Lower leg skin (tissue), 3 donors: Measurements from ENCODE around the gene TRIM25.

Experiments
- CTCF ChIP-seq, 3 donors: fragments of 450-650 bp; IDR thresholded peaks; one replicate each; pipeline ENCODE4 v1.5.1; 2016; ENCODE audit warnings: antibody characterized with exemption in 3 of 3, mild to moderate bottlenecking in 3 of 3, moderate library complexity in 2 of 3
- POLR2A ChIP-seq, 2 donors: fragments of 450-650 bp; IDR thresholded peaks; one replicate each; pipeline ENCODE4 v1.6.1; 2016 to 2017; ENCODE audit warnings: antibody characterized with exemption in 2 of 2, mild to moderate bottlenecking in 1 of 2, moderate library complexity in 1 of 2

DNA sequence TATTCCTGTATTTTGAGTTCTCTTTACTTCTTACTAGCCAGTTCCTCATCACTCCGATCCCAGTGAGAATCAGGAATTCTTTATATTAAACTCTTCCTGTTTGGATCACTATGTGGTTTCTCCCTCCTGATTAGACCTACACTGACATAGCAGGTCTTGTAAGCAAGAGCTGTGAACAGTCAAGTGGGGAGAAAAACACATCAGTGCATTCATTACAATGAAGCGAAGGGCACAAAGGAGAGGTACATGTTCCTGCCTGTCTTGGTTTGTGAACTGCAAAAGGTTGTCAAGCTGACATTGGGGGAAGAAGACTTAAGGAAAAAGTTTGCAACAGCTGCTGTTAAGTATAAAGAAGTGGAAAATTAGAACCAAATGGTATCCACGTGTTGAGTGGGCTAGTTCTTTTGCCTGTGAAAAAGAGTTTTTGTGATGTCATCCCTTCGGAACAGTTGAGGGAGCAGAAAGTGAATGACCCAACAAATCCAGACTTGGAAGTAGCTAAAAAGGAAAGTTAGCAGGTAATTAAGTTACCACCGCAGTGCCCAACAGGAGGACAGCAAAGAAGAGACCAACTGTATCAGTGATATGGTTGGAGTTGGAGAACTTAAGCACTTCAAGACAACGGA, 23.0 kb upstream of the TRIM25 start:
- TF ChIP-seq CTCF (IDR thresholded peaks at IDR 0.05) (no peak), POLR2A (IDR thresholded peaks at IDR 0.05) (no peak)
